ENCODE results near the gene ZMPSTE24.

Gene ZMPSTE24

DNA sequence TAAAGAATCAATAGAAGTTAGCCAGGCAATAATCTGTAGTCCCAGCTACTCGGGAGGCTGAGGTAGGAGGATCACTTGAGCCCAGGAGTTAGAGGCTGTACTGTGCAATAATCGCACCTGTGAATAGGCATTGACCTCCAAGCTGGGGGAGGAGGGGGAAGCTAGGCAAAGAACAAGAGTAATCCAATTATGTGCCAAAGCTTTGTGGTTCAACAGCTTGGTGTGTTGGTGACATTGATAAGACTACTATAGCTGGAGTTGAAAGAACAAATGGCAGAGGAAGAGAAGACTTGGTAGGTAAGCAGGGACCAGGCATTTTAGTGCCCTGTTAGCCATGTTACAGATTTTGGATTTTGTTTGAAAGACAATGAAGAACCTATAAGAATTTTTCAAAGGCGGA, 12.3 kb upstream of the ZMPSTE24 start:
- no peaks in the 10 kb centered on the region for H3K9me3 Mint-ChIP-seq
- ATAC-seq (replicated peaks) (no peak), DNase-seq (no peak)
- H3K4me3 Mint-ChIP-seq = no peak overlapping the region
- peaks cover 9% of the 10 kb centered on the region in 2 donors for H3K4me1 Mint-ChIP-seq (ENCODE audit: low read depth in 2 of 2)
- peak overlapping the region in 1 of 2 donors; percentile 41 for H3K27ac Mint-ChIP-seq
- H3K36me3 Mint-ChIP-seq (ENCODE audit: insufficient read depth) = peaks cover 3% of the 10 kb centered on the region
- peaks cover 0 to 7% of the 10 kb centered on the region in 2 donors for H3K27me3 Mint-ChIP-seq

GRCh38 chr1:40247655-40248054, 10.4 kb upstream of the ZMPSTE24 start, which contains the start of gene TMCO2:
Gene TMCO2, plus strand, starts transcription at chr1:40247937. Its CDS starts 57 bp downstream, at chr1:40247994.
- H3K27ac Mint-ChIP-seq = no peak within 1 kb of the TSS
- peaks cover 0 to 7% of the 10 kb centered on the region in 2 donors for H3K27me3 Mint-ChIP-seq
- peaks cover 3 to 8% of the 10 kb centered on the region in 2 donors for H3K4me1 Mint-ChIP-seq (ENCODE audit: low read depth in 2 of 2)
- DNase-seq (no peak), ATAC-seq (replicated peaks) (no peak)
- H3K4me3 Mint-ChIP-seq = no peak within 1 kb of the TSS
- no peaks in the 10 kb centered on the region for H3K9me3 Mint-ChIP-seq
- H3K36me3 Mint-ChIP-seq (ENCODE audit: insufficient read depth) = peaks cover 3% of the 10 kb centered on the region

- Mint-ChIP-seq H3K9me3 (no peaks in the 10 kb centered on the region), H3K27ac (no peak overlapping the region), H3K4me1 (ENCODE audit: low read depth in 2 of 2) (peaks cover 3 to 8% of the 10 kb centered on the region in 2 donors), H3K36me3 (ENCODE audit: insufficient read depth) (peaks cover 3% of the 10 kb centered on the region), H3K4me3 (no peak overlapping the region), H3K27me3 (peaks cover 0 to 7% of the 10 kb centered on the region in 2 donors)
- DNase-seq (no peak), ATAC-seq (replicated peaks) (no peak)
Measured at GRCh38 chr1:40248412-40248811, 9.6 kb upstream of the ZMPSTE24 start.

DNA sequence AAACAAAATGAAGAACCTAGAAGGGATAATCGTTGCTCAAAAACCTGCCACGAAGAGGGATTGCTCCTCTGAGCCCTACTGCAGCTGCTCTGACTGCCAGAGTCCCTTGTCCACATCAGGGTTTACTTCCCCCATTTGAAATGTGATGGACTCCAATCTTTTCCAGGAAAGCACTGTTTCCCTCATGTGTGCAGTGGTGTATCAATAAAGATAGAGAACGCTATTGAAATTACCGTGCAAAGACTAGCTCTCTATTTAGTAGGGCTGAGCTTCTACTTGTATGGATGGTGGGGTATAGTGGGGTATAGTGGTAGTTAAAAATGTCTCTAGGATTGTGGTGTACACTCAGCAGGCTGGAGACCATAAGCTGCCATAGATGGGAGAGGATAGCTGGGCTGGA, 6.6 kb upstream of the ZMPSTE24 start:
- H3K4me3 Mint-ChIP-seq = peak overlapping the region in 1 of 2 donors; percentile 5
- H3K27ac Mint-ChIP-seq = peak overlapping the region in 1 of 2 donors; percentile 56

DNA sequence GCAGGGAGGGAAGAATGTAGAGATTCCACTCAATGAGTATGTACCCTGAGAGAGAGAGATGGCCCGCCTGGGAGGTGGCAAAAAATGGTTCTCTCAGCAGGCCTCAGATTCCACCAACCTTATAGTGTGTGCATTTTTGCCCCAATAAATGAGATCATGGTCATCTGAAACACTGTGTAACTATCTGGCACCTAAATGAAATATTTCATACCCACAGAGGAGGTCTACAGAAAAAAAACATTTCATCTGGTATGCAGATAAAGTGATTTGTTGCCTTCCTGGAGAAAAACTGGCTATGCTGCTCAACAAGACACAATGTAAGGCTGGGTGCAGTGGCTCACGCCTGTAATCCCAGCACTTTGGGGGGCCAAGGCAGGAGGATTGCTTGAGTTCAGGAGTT, 5.4 kb upstream of the ZMPSTE24 start:
- no peak for DNase-seq
- no peak overlapping the region for H3K27ac Mint-ChIP-seq
- no peaks in the 10 kb centered on the region for H3K9me3 Mint-ChIP-seq
- ATAC-seq (replicated peaks) = no peak
- H3K4me3 Mint-ChIP-seq = no peak overlapping the region
- peaks cover 7% of the 10 kb centered on the region for H3K36me3 Mint-ChIP-seq (ENCODE audit: insufficient read depth)
- no peaks in the 10 kb centered on the region for H3K27me3 Mint-ChIP-seq
- peaks cover 5 to 15% of the 10 kb centered on the region in 2 donors for H3K4me1 Mint-ChIP-seq (ENCODE audit: low read depth in 2 of 2)

More for the DNA sequence above, 6.6 kb upstream of the ZMPSTE24 start:
- no peaks in the 10 kb centered on the region for H3K36me3 Mint-ChIP-seq (ENCODE audit: insufficient read depth)
- no peaks in the 10 kb centered on the region for H3K9me3 Mint-ChIP-seq
- H3K27me3 Mint-ChIP-seq = no peaks in the 10 kb centered on the region
- DNase-seq (no peak), ATAC-seq (replicated peaks) (no peak)
- H3K4me1 Mint-ChIP-seq (ENCODE audit: low read depth in 2 of 2) = peaks cover 3 to 12% of the 10 kb centered on the region in 2 donors

GRCh38 chr1:40255231-40255630, 2.8 kb upstream of the ZMPSTE24 start:
- H3K27ac Mint-ChIP-seq = no peak overlapping the region
- H3K27me3 Mint-ChIP-seq = no peaks in the 10 kb centered on the region
- H3K4me3 Mint-ChIP-seq = no peak overlapping the region
- ATAC-seq (replicated peaks) (no peak), DNase-seq (no peak)
- no peaks in the 10 kb centered on the region for H3K9me3 Mint-ChIP-seq
- peaks cover 5 to 22% of the 10 kb centered on the region in 2 donors for H3K4me1 Mint-ChIP-seq (ENCODE audit: low read depth in 2 of 2)
- H3K36me3 Mint-ChIP-seq (ENCODE audit: insufficient read depth) = peaks cover 27% of the 10 kb centered on the region

- peaks cover 39% of the 10 kb centered on the region for H3K36me3 Mint-ChIP-seq (ENCODE audit: insufficient read depth)
- H3K9me3 Mint-ChIP-seq = no peaks in the 10 kb centered on the region
- no peak for ATAC-seq (replicated peaks)
- H3K4me1 Mint-ChIP-seq (ENCODE audit: low read depth in 2 of 2) = peaks cover 5 to 26% of the 10 kb centered on the region in 2 donors
- H3K27me3 Mint-ChIP-seq = no peaks in the 10 kb centered on the region
- peak overlapping the region; percentile 95 to 97 for H3K4me3 Mint-ChIP-seq
- no peak for DNase-seq
- H3K27ac Mint-ChIP-seq = peak overlapping the region; percentile 99 to 100
Measured at GRCh38 chr1:40256401-40257084, 1.5 kb upstream of the ZMPSTE24 start.

DNA sequence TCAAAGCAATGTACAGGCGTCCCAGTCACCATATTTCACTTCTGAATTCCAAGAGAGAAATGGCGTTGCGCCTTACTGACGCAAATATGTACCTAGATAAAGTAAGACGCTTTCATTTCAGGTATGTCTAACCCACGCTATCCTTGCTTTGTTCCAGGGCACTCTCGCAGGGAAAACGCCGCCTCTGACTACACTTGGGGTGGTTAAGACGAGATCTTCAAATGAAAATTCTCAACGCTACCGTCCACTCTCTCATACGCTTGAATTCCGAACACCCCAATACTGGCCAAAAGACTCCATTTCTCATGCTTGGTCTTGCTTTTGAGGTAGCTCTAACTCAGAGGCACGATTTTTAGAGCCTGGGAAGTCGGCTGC, 736 bp upstream of the ZMPSTE24 start:
- Mint-ChIP-seq H3K4me3 (peak overlapping the region; percentile 95 to 97), H3K27ac (peak overlapping the region; percentile 99 to 100), H3K36me3 (ENCODE audit: insufficient read depth) (peaks cover 47% of the 10 kb centered on the region), H3K27me3 (no peaks in the 10 kb centered on the region), H3K4me1 (ENCODE audit: low read depth in 2 of 2) (peaks cover 3 to 24% of the 10 kb centered on the region in 2 donors), H3K9me3 (no peaks in the 10 kb centered on the region)
- ATAC-seq (replicated peaks) (no peak), DNase-seq (no peak)

- Mint-ChIP-seq H3K27ac (peak overlapping the region; percentile 99 to 100), H3K36me3 (ENCODE audit: insufficient read depth) (peaks cover 56% of the 10 kb centered on the region), H3K9me3 (no peaks in the 10 kb centered on the region), H3K4me3 (peak overlapping the region; percentile 95 to 97), H3K27me3 (no peaks in the 10 kb centered on the region), H3K4me1 (ENCODE audit: low read depth in 2 of 2) (peaks cover 8 to 30% of the 10 kb centered on the region in 2 donors)
- ATAC-seq (replicated peaks) (no peak), DNase-seq (no peak)
Measured at GRCh38 chr1:40258445-40258769, 371 bp downstream of the ZMPSTE24 start.

GRCh38 chr1:40264354-40264781, 6.3 kb downstream of the ZMPSTE24 start:
- Mint-ChIP-seq H3K4me1 (ENCODE audit: low read depth in 2 of 2) (peaks cover 5 to 18% of the 10 kb centered on the region in 2 donors), H3K36me3 (ENCODE audit: insufficient read depth) (peaks cover 68% of the 10 kb centered on the region), H3K4me3 (no peak overlapping the region), H3K27ac (no peak overlapping the region), H3K9me3 (no peaks in the 10 kb centered on the region), H3K27me3 (no peaks in the 10 kb centered on the region)
- ATAC-seq (replicated peaks) (no peak), DNase-seq (no peak)

DNA sequence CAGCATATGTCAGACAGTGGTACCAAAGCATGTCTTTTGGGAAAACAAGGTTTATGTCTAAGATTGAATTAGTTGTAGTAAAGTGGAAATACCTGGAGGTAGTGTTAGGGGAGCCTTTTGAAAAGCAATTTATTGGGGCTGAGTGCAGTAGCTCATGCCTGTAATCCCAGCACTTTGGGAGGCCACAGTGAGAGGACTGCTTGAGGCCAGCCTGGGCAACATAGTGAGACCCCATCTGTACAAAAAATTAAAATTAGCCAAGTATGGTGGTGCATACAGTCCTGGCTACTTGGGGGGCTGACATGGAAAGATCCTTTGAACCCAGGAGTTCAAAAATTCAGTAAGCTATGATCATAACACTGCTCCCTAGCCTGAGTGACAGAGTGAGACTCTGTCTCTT, 7.3 kb downstream of the ZMPSTE24 start:
- Mint-ChIP-seq H3K27me3 (no peaks in the 10 kb centered on the region), H3K4me3 (no peak overlapping the region), H3K27ac (no peak overlapping the region), H3K4me1 (ENCODE audit: low read depth in 2 of 2) (peaks cover 5 to 12% of the 10 kb centered on the region in 2 donors), H3K36me3 (ENCODE audit: insufficient read depth) (peaks cover 70% of the 10 kb centered on the region), H3K9me3 (no peaks in the 10 kb centered on the region)
- no peak for DNase-seq
- no peak for ATAC-seq (replicated peaks)

DNA sequence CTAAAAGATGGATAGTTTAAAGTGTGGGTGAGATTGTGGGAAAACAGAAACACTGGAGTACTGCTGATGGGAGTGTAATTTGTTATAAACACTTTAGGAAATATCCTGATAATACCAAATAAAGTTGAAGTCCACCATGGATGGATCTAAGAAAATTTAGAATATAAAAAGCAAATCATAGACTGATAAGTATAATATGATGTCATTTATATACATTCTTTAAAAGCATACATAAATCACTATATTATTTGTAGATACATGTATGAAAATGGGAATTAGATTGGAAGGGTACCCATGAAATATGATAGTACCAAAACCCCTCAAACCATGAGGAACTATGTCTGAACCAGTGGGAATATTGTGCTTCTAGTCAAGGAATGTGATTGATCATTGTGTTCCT, 7.9 kb downstream of the ZMPSTE24 start:
- no peak overlapping the region for H3K4me3 Mint-ChIP-seq
- H3K36me3 Mint-ChIP-seq (ENCODE audit: insufficient read depth) = peaks cover 68% of the 10 kb centered on the region
- no peaks in the 10 kb centered on the region for H3K27me3 Mint-ChIP-seq
- H3K9me3 Mint-ChIP-seq = no peaks in the 10 kb centered on the region
- peaks cover 5 to 11% of the 10 kb centered on the region in 2 donors for H3K4me1 Mint-ChIP-seq (ENCODE audit: low read depth in 2 of 2)
- ATAC-seq (replicated peaks) = no peak
- no peak overlapping the region for H3K27ac Mint-ChIP-seq
- DNase-seq = no peak

GRCh38 chr1:40266786-40267535, 8.9 kb downstream of the ZMPSTE24 start:
- Mint-ChIP-seq H3K4me3 (no peak overlapping the region), H3K36me3 (ENCODE audit: insufficient read depth) (peaks cover 59% of the 10 kb centered on the region), H3K9me3 (no peaks in the 10 kb centered on the region), H3K27ac (no peak overlapping the region), H3K27me3 (no peaks in the 10 kb centered on the region), H3K4me1 (ENCODE audit: low read depth in 2 of 2) (peaks cover 5 to 11% of the 10 kb centered on the region in 2 donors)
- no peak for ATAC-seq (replicated peaks)
- DNase-seq = no peak

- DNase-seq (no peak), ATAC-seq (replicated peaks) (no peak)
- Mint-ChIP-seq H3K27ac (no peak overlapping the region), H3K9me3 (no peaks in the 10 kb centered on the region), H3K27me3 (no peaks in the 10 kb centered on the region), H3K4me3 (no peak overlapping the region), H3K36me3 (ENCODE audit: insufficient read depth) (peaks cover 59% of the 10 kb centered on the region), H3K4me1 (ENCODE audit: low read depth in 2 of 2) (peaks cover 3 to 9% of the 10 kb centered on the region in 2 donors)
Measured at GRCh38 chr1:40267767-40268187, 9.7 kb downstream of the ZMPSTE24 start.

All from effector memory CD8-positive, alpha-beta T cell (primary cell).